Neural cell (in vitro differentiated cells): ENCODE data around the gene TLE1.
"Not testable (repeated sequence)": the region's sequence is repeated elsewhere in the genome, so short reads cannot be mapped to it uniquely, and the experiment has no call there.

Source experiments
- CTCF ChIP-seq: fragments of 450-650 bp; IDR thresholded peaks from 2 replicates; pipeline ENCODE4 v1.5.1; 2014; ENCODE audit warnings: antibody characterized with exemption, mild to moderate bottlenecking, moderate library complexity; ENCODE audit not compliant: poor library complexity, severe bottlenecking
- SMC3 ChIP-seq: fragments of 450-650 bp; conservative IDR thresholded peaks from 2 replicates; pipeline ENCODE4 v1.6.1; 2014; ENCODE audit warnings: antibody characterized with exemption, mild to moderate bottlenecking, moderate library complexity; ENCODE audit not compliant: poor library complexity

GRCh38 chr9:81688262-81689092, 870 bp downstream of the TLE1 start:
- not testable (repeated sequence) for TF ChIP-seq CTCF, SMC3
